HEK293 (cell line): ENCODE measurements around the gene ABHD10.

Experiments
- CTCF ChIP-seq: fragments of 450-650 bp; formaldehyde crosslinking; IDR thresholded peaks from 2 replicates; pipeline ENCODE4 v1.5.1; 2016; ENCODE audit warnings: missing biosample characterization, missing genetic modification characterization
- GLI2 ChIP-seq: fragments of 450-650 bp; formaldehyde crosslinking; IDR thresholded peaks from 2 replicates; pipeline ENCODE4; 2017; ENCODE audit warnings: missing biosample characterization, missing genetic modification characterization, low read depth, borderline replicate concordance
- KLF1 ChIP-seq: fragments of 450-650 bp; formaldehyde crosslinking; IDR thresholded peaks from 2 replicates; pipeline ENCODE4 v1.5.1; 2016; ENCODE audit warnings: missing biosample characterization, missing genetic modification characterization
- KLF17 ChIP-seq: fragments of 450-650 bp; formaldehyde crosslinking; IDR thresholded peaks from 2 replicates; pipeline ENCODE4 v1.5.1; 2016; ENCODE audit warnings: missing biosample characterization, missing genetic modification characterization
- MZF1 ChIP-seq: fragments of 450-650 bp; formaldehyde crosslinking; IDR thresholded peaks from 2 replicates; pipeline ENCODE4 v1.5.1; 2017; ENCODE audit warnings: missing biosample characterization, missing genetic modification characterization, borderline replicate concordance
- PRDM1 ChIP-seq: fragments of 450-650 bp; formaldehyde crosslinking; IDR thresholded peaks from 2 replicates; pipeline ENCODE4; 2016; ENCODE audit warnings: missing biosample characterization, missing genetic modification characterization
- REST ChIP-seq: fragments of 450-650 bp; formaldehyde crosslinking; IDR thresholded peaks from 2 replicates; pipeline ENCODE4 v1.5.1; 2016; ENCODE audit warnings: missing biosample characterization, missing genetic modification characterization
- TCF7L2 ChIP-seq: IDR thresholded peaks from 2 replicates; pipeline ENCODE4 v1.6.1; 2011; ENCODE audit warnings: low read depth, mild to moderate bottlenecking, inconsistent platforms, low read length, moderate library complexity, borderline replicate concordance
- ZBTB44 ChIP-seq: fragments of 450-650 bp; IDR thresholded peaks from 2 replicates; pipeline ENCODE4 v1.5.1; 2018; ENCODE audit warnings: missing biosample characterization, mild to moderate bottlenecking, missing genetic modification characterization
- ZFP37 ChIP-seq: fragments of 450-650 bp; formaldehyde crosslinking; IDR thresholded peaks from 2 replicates; pipeline ENCODE4 v1.5.1; 2016; ENCODE audit warnings: missing biosample characterization, missing genetic modification characterization
- ZNF140 ChIP-seq: fragments of 450-650 bp; formaldehyde crosslinking; IDR thresholded peaks from 2 replicates; pipeline ENCODE4 v1.5.1; 2016; ENCODE audit warnings: missing biosample characterization, missing genetic modification characterization
- ZNF560 ChIP-seq: fragments of 450-650 bp; formaldehyde crosslinking; IDR thresholded peaks from 2 replicates; pipeline ENCODE4 v1.5.1; 2017; ENCODE audit warnings: missing biosample characterization, missing genetic modification characterization, borderline replicate concordance
- ZNF621 ChIP-seq: fragments of 450-650 bp; formaldehyde crosslinking; IDR thresholded peaks from 2 replicates; pipeline ENCODE4 v1.5.1; 2017; ENCODE audit warnings: missing biosample characterization, missing genetic modification characterization
- ZNF843 ChIP-seq: fragments of 450-650 bp; formaldehyde crosslinking; IDR thresholded peaks from 2 replicates; pipeline ENCODE4 v1.5.1; 2016; ENCODE audit warnings: missing biosample characterization, missing genetic modification characterization

- TF ChIP-seq CTCF (tag by site-specific recombination) (no peak), ZNF843 (no peak), REST (tag by site-specific recombination) (no peak), KLF17 (tag by site-specific recombination) (no peak), ZFP37 (no peak), PRDM1 (no peak), GLI2 (tag by site-specific recombination) (no peak), KLF1 (tag by site-specific recombination) (no peak), MZF1 (tag by site-specific recombination) (no peak), ZNF560 (tag by site-specific recombination) (no peak), ZBTB44 (tag by site-specific recombination) (no peak), ZNF621 (tag by site-specific recombination) (no peak), ZNF140 (tag by site-specific recombination) (no peak), TCF7L2 (no peak)
These were observed 38.3 kb downstream of the ABHD10 start for GRCh38 chr3:112017091-112017490.
